Measurements from ENCODE around the gene PYGB. TPM values are rescaled to one million over a fixed set of nuclear protein-coding genes. Genes with fewer than 3 reads are reported as not detected.

PYGB gene
- total RNA-seq, 2 donors from 2014 or later: 34.8 to 42.8 TPM

GRCh38 chr20:25300496-25301170 lies 52.7 kb downstream of the PYGB start:
- ATAC-seq (no peak), DNase-seq (no peak)
- no peak overlapping the region for H3K4me3 ChIP-seq
- no peaks in the 10 kb centered on the region for H3K27me3 ChIP-seq
- H3K9me3 ChIP-seq: no peaks in the 10 kb centered on the region
- peaks cover 0 to 13% of the 10 kb centered on the region in 2 donors for H3K36me3 ChIP-seq (replicated peaks in 1 of 2; ENCODE audit: insufficient read depth in 1 of 2, low read depth in 2 of 2)
- TF ChIP-seq POLR2A (IDR thresholded peaks at IDR 0.05) (no peak), CTCF (IDR thresholded peaks at IDR 0.05) (no peak)
- intact Hi-C loops (cut with DNase I): no loop called here
- peaks cover 17% of the 10 kb centered on the region for H3K4me1 ChIP-seq
- H3K27ac ChIP-seq: no peak overlapping the region
- WGBS, 2 donors: 76 to 91% methylated on average over 3 to 13 of the region's 13 CpGs

- Histone ChIP-seq H3K27ac (no peak overlapping the region), H3K4me1 (peaks cover 9% of the 10 kb centered on the region), H3K4me3 (no peak overlapping the region), H3K36me3 (replicated peaks in 1 of 2; ENCODE audit: insufficient read depth in 1 of 2, low read depth in 2 of 2) (peaks cover 0 to 13% of the 10 kb centered on the region in 2 donors), H3K9me3 (no peaks in the 10 kb centered on the region), H3K27me3 (no peaks in the 10 kb centered on the region)
- ATAC-seq (no peak), DNase-seq (no peak)
- intact Hi-C loops (cut with DNase I): no loop called here
- 86 to 96% methylated on average over 5 to 9 of the region's 9 CpGs for WGBS, 2 donors
- TF ChIP-seq POLR2A (IDR thresholded peaks at IDR 0.05) (no peak), CTCF (IDR thresholded peaks at IDR 0.05) (no peak)
Measured at GRCh38 chr20:25301357-25301920, 53.6 kb downstream of the PYGB start.

GRCh38 chr20:25302596-25302995 lies 54.7 kb downstream of the PYGB start:
- WGBS, 2 donors: 91 to 95% methylated on average over 5 to 6 of the region's 6 CpGs
- DNase-seq (no peak), ATAC-seq (no peak)
- Histone ChIP-seq H3K4me3 (no peak overlapping the region), H3K27me3 (no peaks in the 10 kb centered on the region), H3K36me3 (replicated peaks in 1 of 2; ENCODE audit: insufficient read depth in 1 of 2, low read depth in 2 of 2) (peaks cover 0 to 15% of the 10 kb centered on the region in 2 donors), H3K9me3 (no peaks in the 10 kb centered on the region), H3K27ac (no peak overlapping the region), H3K4me1 (no peaks in the 10 kb centered on the region)
- intact Hi-C loops (cut with DNase I): no loop called here
- TF ChIP-seq CTCF (IDR thresholded peaks at IDR 0.05): no peak
- no peak for TF ChIP-seq POLR2A (IDR thresholded peaks at IDR 0.05)

- H3K36me3 ChIP-seq (replicated peaks in 1 of 2; ENCODE audit: insufficient read depth in 1 of 2, low read depth in 2 of 2): peaks cover 0 to 15% of the 10 kb centered on the region in 2 donors
- 90 to 92% methylated on average over 7 to 12 of the region's 12 CpGs for WGBS, 2 donors
- intact Hi-C loops (cut with DNase I): no loop called here
- H3K27ac ChIP-seq: no peak overlapping the region
- no peaks in the 10 kb centered on the region for H3K4me1 ChIP-seq
- H3K9me3 ChIP-seq: no peaks in the 10 kb centered on the region
- TF ChIP-seq POLR2A (IDR thresholded peaks at IDR 0.05) (no peak), CTCF (IDR thresholded peaks at IDR 0.05) (no peak)
- H3K4me3 ChIP-seq: no peak overlapping the region
- ATAC-seq (no peak), DNase-seq (no peak)
- no peaks in the 10 kb centered on the region for H3K27me3 ChIP-seq
Measured at GRCh38 chr20:25303292-25304024, 55.6 kb downstream of the PYGB start.

Measured in body of pancreas (tissue), 4 donors.